Measurements from ENCODE around the gene WDR46.

The WDR46 gene

GRCh38 chr6:33288921-33289783 lies at the start of gene WDR46, which contains the start of gene PFDN6:
Gene WDR46, minus strand, starts transcription at chr6:33289239. Its CDS starts 69 bp downstream, at chr6:33289170.
Gene PFDN6, plus strand, starts transcription at chr6:33289601. Its CDS starts 256 bp downstream, at chr6:33289857.
- peak; percentile 88 for DNase-seq (ENCODE audit: low read depth)
- H3K4me3 ChIP-seq (ENCODE audit: low read length) = peak within 1 kb of the TSS; percentile 96
- TF ChIP-seq, protein P1, sequence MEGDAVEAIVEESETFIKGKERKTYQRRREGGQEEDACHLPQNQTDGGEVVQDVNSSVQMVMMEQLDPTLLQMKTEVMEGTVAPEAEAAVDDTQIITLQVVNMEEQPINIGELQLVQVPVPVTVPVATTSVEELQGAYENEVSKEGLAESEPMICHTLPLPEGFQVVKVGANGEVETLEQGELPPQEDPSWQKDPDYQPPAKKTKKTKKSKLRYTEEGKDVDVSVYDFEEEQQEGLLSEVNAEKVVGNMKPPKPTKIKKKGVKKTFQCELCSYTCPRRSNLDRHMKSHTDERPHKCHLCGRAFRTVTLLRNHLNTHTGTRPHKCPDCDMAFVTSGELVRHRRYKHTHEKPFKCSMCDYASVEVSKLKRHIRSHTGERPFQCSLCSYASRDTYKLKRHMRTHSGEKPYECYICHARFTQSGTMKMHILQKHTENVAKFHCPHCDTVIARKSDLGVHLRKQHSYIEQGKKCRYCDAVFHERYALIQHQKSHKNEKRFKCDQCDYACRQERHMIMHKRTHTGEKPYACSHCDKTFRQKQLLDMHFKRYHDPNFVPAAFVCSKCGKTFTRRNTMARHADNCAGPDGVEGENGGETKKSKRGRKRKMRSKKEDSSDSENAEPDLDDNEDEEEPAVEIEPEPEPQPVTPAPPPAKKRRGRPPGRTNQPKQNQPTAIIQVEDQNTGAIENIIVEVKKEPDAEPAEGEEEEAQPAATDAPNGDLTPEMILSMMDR (conservative IDR thresholded peaks at IDR 0.05; ENCODE audit: low read length) = no peak

- TF ChIP-seq, protein P1 (conservative IDR thresholded peaks at IDR 0.05; ENCODE audit: low read length) = no peak
- DNase-seq (ENCODE audit: low read depth) = no peak
- no peak overlapping the region for H3K4me3 ChIP-seq (ENCODE audit: low read length)
Measured at GRCh38 chr6:33336495-33336894, 47.5 kb upstream of the WDR46 start.

- no peak overlapping the region for H3K4me3 ChIP-seq (ENCODE audit: low read length)
- no peak for DNase-seq (ENCODE audit: low read depth)
- TF ChIP-seq, protein P1 (conservative IDR thresholded peaks at IDR 0.05; ENCODE audit: low read length) = no peak
Measured at GRCh38 chr6:33335916-33336315, 46.9 kb upstream of the WDR46 start.

GRCh38 chr6:33333666-33334065 lies 44.6 kb upstream of the WDR46 start:
- TF ChIP-seq, protein P1 (conservative IDR thresholded peaks at IDR 0.05; ENCODE audit: low read length) = no peak
- H3K4me3 ChIP-seq (ENCODE audit: low read length) = no peak overlapping the region

GRCh38 chr6:33330736-33331135 lies 41.7 kb upstream of the WDR46 start:
- TF ChIP-seq, protein P1 (conservative IDR thresholded peaks at IDR 0.05; ENCODE audit: low read length) = no peak
- no peak for DNase-seq (ENCODE audit: low read depth)
- no peak overlapping the region for H3K4me3 ChIP-seq (ENCODE audit: low read length)

More at GRCh38 chr6:33333666-33334065, 44.6 kb upstream of the WDR46 start:
- no peak for DNase-seq (ENCODE audit: low read depth)

- no peak overlapping the region for H3K4me3 ChIP-seq (ENCODE audit: low read length)
- TF ChIP-seq, protein P1 (conservative IDR thresholded peaks at IDR 0.05; ENCODE audit: low read length) = no peak
- DNase-seq (ENCODE audit: low read depth) = no peak
Measured at GRCh38 chr6:33329058-33329457, 40.0 kb upstream of the WDR46 start.

DNA sequence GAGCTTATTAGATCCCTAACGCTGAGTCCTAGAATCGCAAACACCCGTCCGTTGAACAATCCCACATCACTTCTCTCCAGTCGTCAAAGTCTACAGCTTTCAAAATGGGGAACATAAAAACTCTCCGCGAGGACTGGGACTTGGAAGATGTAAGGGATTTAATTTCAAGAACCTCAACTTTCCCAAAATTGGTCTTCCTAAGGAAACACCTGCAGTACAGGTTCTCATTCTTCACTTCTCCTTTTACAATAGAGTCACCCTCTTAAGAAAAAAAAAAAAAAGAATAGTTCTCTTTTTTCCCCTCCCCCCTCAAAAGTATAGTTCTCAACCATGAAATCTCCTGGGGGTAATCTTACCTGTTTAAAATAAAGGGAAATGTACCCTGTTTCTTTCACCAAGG lies 35.1 kb upstream of the WDR46 start:
- DNase-seq (ENCODE audit: low read depth) = no peak
- H3K4me3 ChIP-seq (ENCODE audit: low read length) = peak overlapping the region; percentile 80
- TF ChIP-seq, protein P1 (conservative IDR thresholded peaks at IDR 0.05; ENCODE audit: low read length) = no peak
